Renal cortical epithelial cell (primary cell): ENCODE data around the gene PAXX. TPM values are rescaled to one million over a fixed set of nuclear protein-coding genes. Genes with fewer than 3 reads are reported as not detected.
"Not testable (repeated sequence)": the region's sequence is repeated elsewhere in the genome, so short reads cannot be mapped to it uniquely, and the experiment has no call there.

Source experiments
- DNase-seq: peaks from one replicate; pipeline ENCODE4 v3.0.0-alpha.2; 2011; ENCODE audit warnings: low read depth
- total RNA-seq: library from RNA; depleted of rRNA; stranded (reverse); fragments of >200 nt; gene quantifications from 2 replicates; pipeline ENCODE4 v1.2.3, GENCODE V29; 2014

PAXX gene
- total RNA-seq, 1 donor from 2014 or later: 13.6 TPM

GRCh38 chr9:137032858-137033257, 40.6 kb downstream of the PAXX start:
- no peak for DNase-seq

GRCh38 chr9:137033481-137033880, 41.3 kb downstream of the PAXX start:
- not testable (repeated sequence) for DNase-seq

- no peak for DNase-seq
Measured at GRCh38 chr9:137034039-137034708, 42.0 kb downstream of the PAXX start.

DNA sequence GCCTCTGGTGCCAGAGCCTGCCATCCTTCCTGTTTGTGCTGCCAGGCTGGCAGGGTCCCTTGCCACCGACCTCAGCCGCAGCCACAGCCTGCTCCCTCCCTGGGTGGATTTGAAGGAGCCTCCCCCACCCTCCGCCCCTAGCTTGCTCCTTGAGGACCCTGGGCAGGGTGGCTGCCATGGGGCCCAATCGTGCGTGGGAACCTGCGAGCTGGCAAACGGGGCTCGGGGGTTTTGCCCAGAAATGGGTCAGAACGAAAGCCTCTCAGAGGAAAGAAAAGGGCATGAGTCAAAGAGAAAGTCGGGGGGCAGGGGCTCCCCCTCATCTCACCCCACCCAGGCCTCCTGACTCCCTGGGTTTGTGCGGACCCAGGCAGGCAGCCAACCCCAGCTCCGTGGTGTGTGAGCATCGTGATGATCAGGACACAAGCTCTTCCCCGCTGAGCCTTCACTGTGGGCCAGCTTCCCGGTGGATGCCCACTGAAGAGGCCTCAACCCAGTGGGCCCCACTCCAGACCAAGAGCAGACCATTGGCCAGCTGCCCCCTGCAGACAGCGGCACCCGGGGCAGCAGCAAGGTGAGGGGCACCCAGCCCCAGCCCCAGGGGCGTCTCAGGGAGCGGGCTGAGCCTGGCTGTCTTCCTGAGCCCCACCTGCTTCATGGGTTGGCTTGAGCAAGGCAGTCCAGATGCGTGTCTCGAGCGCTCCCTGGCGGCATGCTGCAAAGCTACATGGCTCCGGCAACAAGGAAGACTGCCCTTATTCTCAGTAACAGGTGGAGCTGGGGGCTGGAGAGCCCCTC, 42.7 kb downstream of the PAXX start:
- peak; percentile 71 for DNase-seq

DNA sequence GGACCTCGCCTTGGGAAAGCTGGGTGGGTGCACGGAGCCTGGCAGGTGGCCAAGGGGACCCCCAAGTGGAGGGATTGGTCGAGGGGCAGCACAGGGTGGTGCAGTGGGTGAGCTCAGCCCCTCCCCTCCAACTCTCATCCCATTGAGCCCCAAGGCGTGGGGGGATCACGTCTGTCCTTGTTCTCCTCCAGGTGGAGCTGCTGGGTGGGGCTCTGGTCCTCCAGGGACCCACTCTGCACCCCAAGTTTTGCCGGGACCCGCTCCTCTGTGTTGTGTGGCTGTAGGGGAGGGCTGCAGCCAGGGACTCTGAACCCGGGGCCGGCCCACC, 43.2 kb downstream of the PAXX start:
- DNase-seq: no peak

DNA sequence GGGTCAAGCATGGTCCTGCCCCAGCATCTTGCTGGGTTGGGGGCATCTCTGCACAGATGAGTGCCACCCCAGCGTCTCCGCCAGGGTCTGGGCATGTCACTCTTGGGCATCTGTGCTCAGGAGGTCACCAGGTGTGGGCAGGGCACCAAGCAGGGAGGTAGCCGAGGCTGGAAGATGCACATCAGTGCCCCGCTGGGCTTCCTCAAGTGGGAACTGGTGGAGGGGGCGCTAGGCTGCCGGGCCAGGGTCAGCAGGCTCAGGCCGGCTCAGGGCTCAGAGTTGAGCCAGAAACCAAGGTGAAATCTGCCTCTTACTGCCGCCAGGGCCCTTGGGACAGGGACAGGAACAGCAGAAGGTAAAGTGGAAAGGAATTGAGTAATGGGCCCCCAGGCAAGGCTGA, 43.7 kb downstream of the PAXX start:
- no peak for DNase-seq

GRCh38 chr9:137037035-137037434, 44.8 kb downstream of the PAXX start:
- DNase-seq: no peak

DNA sequence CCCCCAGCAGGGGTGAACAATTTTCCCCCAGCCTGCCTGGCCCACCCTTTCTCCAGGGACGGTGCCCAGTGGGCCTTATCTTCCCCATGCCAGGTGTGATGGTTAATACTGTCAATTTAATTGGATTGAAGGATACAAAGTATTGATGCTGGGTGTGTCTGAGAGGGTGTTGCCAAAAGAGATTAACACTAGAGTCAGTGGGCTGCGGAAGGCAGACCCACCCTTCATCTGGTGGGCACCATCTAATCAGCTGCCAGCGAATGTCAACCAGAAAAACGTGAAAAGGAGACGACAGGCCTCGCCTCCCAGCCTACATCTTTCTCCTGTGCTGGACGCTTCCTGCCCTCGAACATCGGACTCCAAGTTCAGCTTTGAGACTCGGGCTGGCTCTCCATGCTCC, 45.3 kb downstream of the PAXX start:
- no peak for DNase-seq

DNA sequence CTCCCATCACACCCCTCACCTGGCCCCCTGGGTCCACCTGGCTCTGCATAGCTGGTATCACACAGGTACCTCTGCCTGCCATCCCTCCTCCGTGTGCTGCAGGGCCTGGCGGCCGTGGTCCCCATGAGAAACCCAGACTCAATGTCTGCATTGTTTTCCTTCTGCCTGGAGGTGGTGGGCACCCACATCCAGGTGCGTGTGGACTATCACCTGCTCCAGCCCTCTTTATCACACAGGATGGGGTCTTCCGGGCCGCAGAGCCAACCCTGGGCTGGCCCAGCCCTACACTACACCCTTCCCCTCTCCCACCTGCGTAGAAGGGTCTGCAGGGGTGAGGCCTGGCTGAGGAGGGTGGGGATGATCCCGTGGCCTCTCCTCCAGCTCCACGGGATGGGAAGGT, 46.7 kb downstream of the PAXX start:
- DNase-seq: no peak

- DNase-seq: no peak
Measured at GRCh38 chr9:137039611-137040366, 47.6 kb downstream of the PAXX start.

- no peak for DNase-seq
Measured at GRCh38 chr9:137040568-137040967, 48.3 kb downstream of the PAXX start.

DNA sequence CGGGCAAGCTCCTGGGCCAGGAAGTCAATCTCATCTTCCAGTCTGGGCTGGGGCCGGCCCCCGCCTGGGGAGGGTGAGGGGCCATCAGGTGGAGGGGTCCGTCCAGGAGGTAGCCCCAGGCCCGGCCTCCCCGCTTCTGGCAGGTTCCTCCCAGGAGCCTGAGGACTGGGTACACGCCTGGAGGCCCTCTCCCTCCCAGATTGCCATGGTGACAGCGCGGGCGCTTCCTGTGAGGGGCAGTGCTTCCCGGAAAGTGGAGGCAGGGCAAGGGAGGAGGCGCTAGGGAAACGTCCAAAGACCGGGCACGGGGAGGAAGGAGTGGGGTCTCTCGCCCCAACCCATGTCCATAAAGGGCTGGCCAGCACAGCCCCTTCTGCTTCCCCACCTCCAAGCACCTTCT, 48.9 kb downstream of the PAXX start:
- no peak for DNase-seq

GRCh38 chr9:137042751-137043727, 50.8 kb downstream of the PAXX start:
- no peak for DNase-seq

Other genes starting within 250 kb of the PAXX start
- gene LCN10, start 249.5 kb upstream of the PAXX start, total RNA-seq: not detected in 2 replicates
- not detected in 2 replicates for gene LCN6, start 243.9 kb upstream of the PAXX start, total RNA-seq
- not detected in 2 replicates for gene LCN8, start 234.2 kb upstream of the PAXX start, total RNA-seq
- gene LCN15, start 227.9 kb upstream of the PAXX start, total RNA-seq: not detected in 2 replicates
- 29.9 and 115 TPM in 2 replicates for gene TMEM141, start 201.1 kb upstream of the PAXX start, total RNA-seq
- gene CCDC183, start 196.1 kb upstream of the PAXX start, total RNA-seq: 0.94 TPM in 1 of 2 replicates, not detected in the other
- 51.1 and 61.0 TPM in 2 replicates for gene RABL6, start 184.5 kb upstream of the PAXX start, total RNA-seq
- 0.35 and 1.8 TPM in 2 replicates for gene AJM1, start 149.9 kb upstream of the PAXX start, total RNA-seq
- 81.7 and 82.1 TPM in 2 replicates for gene PHPT1, start 143.0 kb upstream of the PAXX start, total RNA-seq
- gene MAMDC4, start 140.1 kb upstream of the PAXX start, total RNA-seq: 0.87 and 6.8 TPM in 2 replicates
- 372 and 398 TPM in 2 replicates for gene EDF1, start 126.1 kb upstream of the PAXX start, total RNA-seq
- gene TRAF2, start 105.9 kb upstream of the PAXX start, total RNA-seq: 16.3 and 21.9 TPM in 2 replicates
- 195 and 249 TPM in 2 replicates for gene FBXW5, start 47.7 kb upstream of the PAXX start, total RNA-seq
- 0.10 and 1.7 TPM in 2 replicates for gene C8G, start 47.2 kb upstream of the PAXX start, total RNA-seq
- 0.40 TPM in 1 of 2 replicates, not detected in the other for gene LCN12, start 40.1 kb upstream of the PAXX start, total RNA-seq
- gene PTGDS, start 14.9 kb upstream of the PAXX start, total RNA-seq: 0.45 TPM in 1 of 2 replicates, not detected in the other
- not detected in 2 replicates for gene LCNL1, start 9.4 kb upstream of the PAXX start, total RNA-seq
- 0.85 and 1.9 TPM in 2 replicates for gene CLIC3, start 4.1 kb downstream of the PAXX start, total RNA-seq
- 7.5 and 53.0 TPM in 2 replicates for gene ABCA2, start 35.8 kb downstream of the PAXX start, total RNA-seq
- not detected in 2 replicates for gene FUT7, start 39.7 kb downstream of the PAXX start, total RNA-seq
- 7.1 and 21.6 TPM in 2 replicates for gene NPDC1, start 53.8 kb downstream of the PAXX start, total RNA-seq
- gene ENTPD2, start 61.6 kb downstream of the PAXX start, total RNA-seq: 0.17 and 0.35 TPM in 2 replicates
- gene SAPCD2, start 78.1 kb downstream of the PAXX start, total RNA-seq: 0.99 and 12.0 TPM in 2 replicates
- gene UAP1L1, start 85.1 kb downstream of the PAXX start, total RNA-seq: 6.4 and 7.1 TPM in 2 replicates
- gene MAN1B1, start 94.6 kb downstream of the PAXX start, total RNA-seq: 67.6 and 71.4 TPM in 2 replicates
- 42.3 and 70.2 TPM in 2 replicates for gene DPP7, start 122.3 kb downstream of the PAXX start, total RNA-seq
- gene GRIN1, start 146.7 kb downstream of the PAXX start, total RNA-seq: 0.30 TPM in 1 of 2 replicates, not detected in the other
- not detected in 2 replicates for gene LRRC26, start 177.6 kb downstream of the PAXX start, total RNA-seq
- gene TMEM210, start 179.6 kb downstream of the PAXX start, total RNA-seq: not detected in 2 replicates
- 10.4 and 28.9 TPM in 2 replicates for gene ANAPC2, start 196.1 kb downstream of the PAXX start, total RNA-seq
- gene SSNA1, start 196.3 kb downstream of the PAXX start, total RNA-seq: 45.5 and 76.2 TPM in 2 replicates
- 4.5 and 10.6 TPM in 2 replicates for gene TPRN, start 208.3 kb downstream of the PAXX start, total RNA-seq
- 30.2 and 42.8 TPM in 2 replicates for gene TMEM203, start 213.2 kb downstream of the PAXX start, total RNA-seq
- 2.3 and 6.2 TPM in 2 replicates for gene NDOR1, start 213.3 kb downstream of the PAXX start, total RNA-seq
- 1.2 TPM in 1 of 2 replicates, not detected in the other for gene RNF208, start 229.8 kb downstream of the PAXX start, total RNA-seq
- gene CYSRT1, start 232.8 kb downstream of the PAXX start, total RNA-seq: 0.20 and 0.87 TPM in 2 replicates
- 0.15 and 0.52 TPM in 2 replicates for gene RNF224, start 235.1 kb downstream of the PAXX start, total RNA-seq
- not detected in 2 replicates for gene SLC34A3, start 238.5 kb downstream of the PAXX start, total RNA-seq
- 153 and 288 TPM in 2 replicates for gene TUBB4B, start 248.9 kb downstream of the PAXX start, total RNA-seq